ENCODE data around the gene MT1X.

The MT1X gene

GRCh38 chr16:56637814-56638750 is 44.2 kb upstream of the MT1X start, which contains the start of gene MT1A:
Gene MT1A, plus strand, starts transcription at chr16:56638666. Its CDS starts 73 bp downstream, at chr16:56638739.
- DNase-seq (ENCODE audit: low read depth in 2 of 2) = peak; percentile 60 to 62
- TF ChIP-seq CTCF (IDR thresholded peaks at IDR 0.05; ENCODE audit: low read depth, low read length) = no peak
- H3K4me3 ChIP-seq (replicated peaks in 1 of 2; ENCODE audit: low read depth in 2 of 2, low read length in 2 of 2) = peak within 1 kb of the TSS; percentile 58 to 59

DNA sequence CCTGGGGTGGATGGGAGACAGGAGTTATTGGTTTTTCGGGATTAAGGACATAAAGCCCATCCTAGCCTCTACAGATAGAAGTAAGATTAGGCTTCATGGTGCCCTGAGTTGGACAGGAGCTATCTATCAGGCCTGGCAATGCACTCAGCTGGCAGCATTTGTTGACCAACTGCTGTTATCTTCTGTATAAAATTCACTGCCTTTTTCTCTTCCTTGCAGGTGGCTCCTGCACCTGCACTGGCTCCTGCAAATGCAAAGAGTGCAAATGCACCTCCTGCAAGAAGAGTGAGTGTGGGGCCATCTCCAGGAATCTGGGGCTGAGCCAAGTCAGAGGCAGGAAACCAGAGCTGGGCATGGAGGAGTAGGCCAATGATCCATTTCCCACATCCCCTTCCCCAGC is 43.2 kb upstream of the MT1X start:
- H3K4me3 ChIP-seq (replicated peaks in 1 of 2; ENCODE audit: low read depth in 2 of 2, low read length in 2 of 2) = no peak overlapping the region
- no peak for DNase-seq (ENCODE audit: low read depth in 2 of 2)
- no peak for TF ChIP-seq CTCF (IDR thresholded peaks at IDR 0.05; ENCODE audit: low read depth, low read length)

- no peak for DNase-seq (ENCODE audit: low read depth in 2 of 2)
- TF ChIP-seq CTCF (IDR thresholded peaks at IDR 0.05; ENCODE audit: low read depth, low read length) = no peak
- H3K4me3 ChIP-seq (replicated peaks in 1 of 2; ENCODE audit: low read depth in 2 of 2, low read length in 2 of 2) = no peak overlapping the region
Observed at GRCh38 chr16:56640076-56640475, 42.2 kb upstream of the MT1X start.

DNA sequence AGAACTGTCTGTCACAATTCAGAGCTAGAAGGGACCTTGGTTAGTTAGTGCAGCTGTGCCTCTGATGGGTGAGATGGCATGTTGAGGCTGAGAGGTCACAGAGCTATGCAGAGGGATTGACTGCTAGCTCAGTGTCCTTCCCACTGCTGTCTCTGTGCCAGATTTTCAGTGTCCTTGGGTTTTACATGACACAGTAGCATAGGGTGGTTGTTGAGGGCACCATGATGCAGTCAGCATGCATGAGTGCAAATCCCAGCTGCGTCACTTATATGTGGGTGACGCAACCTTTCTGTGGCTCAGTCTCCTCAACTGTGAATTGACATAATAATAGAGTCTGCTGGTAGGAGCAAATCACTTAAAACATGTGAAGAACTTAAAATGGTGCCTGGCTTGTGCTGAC is 41.1 kb upstream of the MT1X start:
- H3K4me3 ChIP-seq (replicated peaks in 1 of 2; ENCODE audit: low read depth in 2 of 2, low read length in 2 of 2) = no peak overlapping the region
- TF ChIP-seq CTCF (IDR thresholded peaks at IDR 0.05; ENCODE audit: low read depth, low read length) = no peak
- no peak for DNase-seq (ENCODE audit: low read depth in 2 of 2)

DNA sequence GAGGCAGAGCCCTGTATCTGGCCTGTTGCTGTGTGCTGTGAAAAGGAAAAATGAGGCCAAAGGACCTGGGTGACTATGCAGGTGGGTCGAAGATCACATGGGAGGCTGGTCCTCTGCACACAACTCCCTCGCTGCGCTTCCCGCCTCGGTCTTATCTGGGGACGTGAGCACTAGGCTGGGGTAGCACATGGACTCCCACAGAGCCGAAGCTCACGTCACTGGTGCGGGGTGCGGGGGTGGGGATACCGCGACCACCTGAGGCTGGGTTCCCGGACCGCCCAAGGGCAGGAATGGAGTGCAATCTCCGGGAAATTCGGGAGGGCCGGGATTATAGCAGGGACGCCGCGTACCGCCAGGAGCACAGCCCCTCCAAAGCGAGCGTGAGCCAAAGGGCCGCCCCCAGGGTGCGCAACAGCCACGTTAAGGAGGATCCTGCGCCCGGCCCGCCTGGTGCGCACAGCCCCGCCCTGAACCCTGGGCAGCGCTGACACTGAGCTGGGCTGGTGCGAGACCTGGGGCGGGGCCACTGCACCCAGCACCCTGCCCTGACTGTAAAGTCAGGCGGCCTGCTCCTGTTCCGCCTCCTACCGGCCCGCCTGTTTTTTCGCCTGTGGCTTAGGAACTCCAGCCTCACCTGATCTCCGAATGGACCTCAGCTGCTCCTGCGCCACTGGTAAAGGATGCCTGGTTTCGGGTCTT is 39.0 kb upstream of the MT1X start:
- H3K4me3 ChIP-seq (replicated peaks in 1 of 2; ENCODE audit: low read depth in 2 of 2, low read length in 2 of 2) = peak overlapping the region; percentile 31 to 45
- peak; percentile 39 for TF ChIP-seq CTCF (IDR thresholded peaks at IDR 0.05; ENCODE audit: low read depth, low read length)
- DNase-seq (ENCODE audit: low read depth in 2 of 2) = peak; percentile 57 to 63

DNA sequence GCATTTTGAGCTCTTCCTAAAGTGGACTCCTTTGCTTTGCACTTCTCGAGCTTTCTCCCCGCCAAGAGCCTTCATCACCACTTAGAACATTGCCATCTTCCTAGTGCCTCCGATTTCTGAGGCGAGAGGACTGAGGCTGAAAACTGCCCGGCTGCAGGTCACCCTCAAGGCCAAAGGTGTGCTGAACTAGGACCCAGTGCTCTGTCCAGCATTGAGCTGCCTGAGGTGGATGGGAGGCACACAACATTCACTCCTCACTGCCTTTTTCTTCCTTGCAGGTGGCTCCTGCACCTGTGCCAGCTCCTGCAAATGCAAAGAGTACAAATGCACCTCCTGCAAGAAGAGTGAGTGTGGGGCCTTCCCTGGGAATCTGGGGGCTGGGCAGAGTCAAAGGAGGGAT is 38.4 kb upstream of the MT1X start:
- TF ChIP-seq CTCF (IDR thresholded peaks at IDR 0.05; ENCODE audit: low read depth, low read length) = no peak
- H3K4me3 ChIP-seq (replicated peaks in 1 of 2; ENCODE audit: low read depth in 2 of 2, low read length in 2 of 2) = peak overlapping the region in 1 of 2 donors; percentile 45

More for the DNA sequence above, 38.4 kb upstream of the MT1X start:
- no peak for DNase-seq (ENCODE audit: low read depth in 2 of 2)
